Ascending aorta (tissue), 2 donors: ENCODE results near the gene TJP1. TPM values are rescaled to one million over a fixed set of nuclear protein-coding genes. Genes with fewer than 3 reads are reported as not detected.

Experiments used
- DNase-seq, 2 donors: peaks; one replicate each; pipeline ENCODE4 v3.0.0-alpha.2; 2019; ENCODE audit warnings: low spot score in 2 of 2
- H3K27ac ChIP-seq, 2 donors: fragments of 200-600 bp; sonication (generic); one replicate each; pipeline ENCODE4 v1.5.1; 2016 to 2017; ENCODE audit warnings: mild to moderate bottlenecking in 1 of 2
- H3K27me3 ChIP-seq: fragments of 200-600 bp; sonication (generic); one replicate; pipeline ENCODE4 v1.5.1; 2017
- H3K36me3 ChIP-seq, 2 donors: fragments of 200-600 bp; sonication (generic); one replicate each; pipeline ENCODE4 v1.5.1; 2016
- H3K4me1 ChIP-seq, 2 donors: fragments of 200-600 bp; sonication (generic); one replicate each; pipeline ENCODE4 v1.5.1; 2016 to 2017; ENCODE audit warnings: mild to moderate bottlenecking in 1 of 2
- H3K4me3 ChIP-seq, 2 donors: fragments of 200-600 bp; sonication (generic); one replicate each; pipeline ENCODE4 v1.5.1; 2016 to 2017; ENCODE audit warnings: mild to moderate bottlenecking in 1 of 2
- H3K9me3 ChIP-seq, 2 donors: fragments of 200-600 bp; sonication (generic); one replicate each; pipeline ENCODE4 v1.5.1; 2016
- CTCF ChIP-seq, 3 experiments: fragments of 200-600 bp in 2 of 3; fragments of 450-650 bp in 1 of 3; sonication (generic) in 2 of 3; IDR thresholded peaks; one replicate each; pipeline ENCODE4 v1.5.1; 2016 to 2019; ENCODE audit warnings: antibody characterized with exemption in 3 of 3, mild to moderate bottlenecking in 1 of 3, moderate library complexity in 1 of 3
- intact Hi-C: fragments of 100-400 bp; cut with DNase I; formaldehyde crosslinking; loops from one replicate; pipeline ENCODE4 v1.15.1; 2023
- total RNA-seq: library from RNA; depleted of rRNA; stranded (reverse); fragments of >200 nt; gene quantifications from one replicate; pipeline ENCODE4 v1.1.0, GENCODE V29; 2016

The TJP1 gene
- total RNA-seq, 1 donor from 2014 or later: 90.0 TPM

GRCh38 chr15:29686445-29687203, 135.6 kb downstream of the TJP1 start:
- H3K36me3 ChIP-seq: no peaks in the 10 kb centered on the region
- no peak overlapping the region for H3K27ac ChIP-seq
- no peaks in the 10 kb centered on the region for H3K4me1 ChIP-seq
- H3K4me3 ChIP-seq: no peak overlapping the region
- no peak for DNase-seq
- no peaks in the 10 kb centered on the region for H3K27me3 ChIP-seq
- no peaks in the 10 kb centered on the region for H3K9me3 ChIP-seq
- no peak for TF ChIP-seq CTCF (IDR thresholded peaks at IDR 0.05)
- intact Hi-C loops: no loop called here

GRCh38 chr15:29686079-29686425, 136.2 kb downstream of the TJP1 start:
- TF ChIP-seq CTCF (IDR thresholded peaks at IDR 0.05): no peak
- intact Hi-C loops: no loop called here

GRCh38 chr15:29685156-29686078, 136.9 kb downstream of the TJP1 start:
- peak in 1 of 2 donors; percentile 53 for DNase-seq
- Histone ChIP-seq H3K9me3 (no peaks in the 10 kb centered on the region), H3K4me3 (no peak overlapping the region), H3K27me3 (no peaks in the 10 kb centered on the region), H3K4me1 (no peaks in the 10 kb centered on the region), H3K36me3 (no peaks in the 10 kb centered on the region), H3K27ac (no peak overlapping the region)
- intact Hi-C loops: no loop called here
- TF ChIP-seq CTCF (IDR thresholded peaks at IDR 0.05): no peak

More at GRCh38 chr15:29686079-29686425, 136.2 kb downstream of the TJP1 start:
- Histone ChIP-seq H3K4me3 (no peak overlapping the region), H3K36me3 (no peaks in the 10 kb centered on the region), H3K27ac (no peak overlapping the region), H3K4me1 (no peaks in the 10 kb centered on the region), H3K9me3 (no peaks in the 10 kb centered on the region), H3K27me3 (no peaks in the 10 kb centered on the region)
- peak in 1 of 2 donors; percentile 39 for DNase-seq

GRCh38 chr15:29682781-29683180, 139.5 kb downstream of the TJP1 start:
- no peak for TF ChIP-seq CTCF (IDR thresholded peaks at IDR 0.05)
- DNase-seq: no peak
- no peak overlapping the region for H3K27ac ChIP-seq
- no peak overlapping the region for H3K4me3 ChIP-seq
- H3K27me3 ChIP-seq: no peaks in the 10 kb centered on the region
- H3K36me3 ChIP-seq: no peaks in the 10 kb centered on the region
- H3K9me3 ChIP-seq: no peaks in the 10 kb centered on the region
- no peaks in the 10 kb centered on the region for H3K4me1 ChIP-seq
- intact Hi-C loops: no loop called here

GRCh38 chr15:29682361-29682760, 139.9 kb downstream of the TJP1 start:
- H3K27me3 ChIP-seq: no peaks in the 10 kb centered on the region
- H3K27ac ChIP-seq: no peak overlapping the region
- intact Hi-C loops: no loop called here
- H3K4me1 ChIP-seq: no peaks in the 10 kb centered on the region
- TF ChIP-seq CTCF (IDR thresholded peaks at IDR 0.05): no peak
- no peak overlapping the region for H3K4me3 ChIP-seq
- no peaks in the 10 kb centered on the region for H3K36me3 ChIP-seq
- H3K9me3 ChIP-seq: no peaks in the 10 kb centered on the region
- peak in 1 of 2 donors; percentile 52 for DNase-seq
